ENCODE data around the gene AATF. TPM values are rescaled to one million over a fixed set of nuclear protein-coding genes. Genes with fewer than 3 reads are reported as not detected.

AATF gene
- polyA plus RNA-seq, 1 experiment = 16.7 TPM

- ChIA-PET POLR2A (no interaction called here), CTCF (no interaction called here)
- no peak overlapping the region for H3K4me3 ChIP-seq (ENCODE audit: low read depth, low read length)
- no peaks in the 10 kb centered on the region for H3K36me3 ChIP-seq (ENCODE audit: control insufficient read depth, insufficient read depth, low read length)
- DNase-seq (ENCODE audit: low read depth) = no peak
- TF ChIP-seq CTCF (IDR thresholded peaks at IDR 0.05; ENCODE audit: insufficient read depth, low read depth, low read length) = no peak
- peaks cover 14% of the 10 kb centered on the region for H3K27me3 ChIP-seq (ENCODE audit: control insufficient read depth, insufficient read depth, low read length)
Observed at GRCh38 chr17:36910513-36910912, 38.2 kb upstream of the AATF start.

GRCh38 chr17:36911001-36911400, 37.8 kb upstream of the AATF start:
- no peak for DNase-seq (ENCODE audit: low read depth)
- no peak for TF ChIP-seq CTCF (IDR thresholded peaks at IDR 0.05; ENCODE audit: insufficient read depth, low read depth, low read length)
- CTCF ChIA-PET = no interaction called here
- POLR2A ChIA-PET = no interaction called here
- Histone ChIP-seq H3K27me3 (ENCODE audit: control insufficient read depth, insufficient read depth, low read length) (peaks cover 14% of the 10 kb centered on the region), H3K36me3 (ENCODE audit: control insufficient read depth, insufficient read depth, low read length) (no peaks in the 10 kb centered on the region), H3K4me3 (ENCODE audit: low read depth, low read length) (no peak overlapping the region)

DNA sequence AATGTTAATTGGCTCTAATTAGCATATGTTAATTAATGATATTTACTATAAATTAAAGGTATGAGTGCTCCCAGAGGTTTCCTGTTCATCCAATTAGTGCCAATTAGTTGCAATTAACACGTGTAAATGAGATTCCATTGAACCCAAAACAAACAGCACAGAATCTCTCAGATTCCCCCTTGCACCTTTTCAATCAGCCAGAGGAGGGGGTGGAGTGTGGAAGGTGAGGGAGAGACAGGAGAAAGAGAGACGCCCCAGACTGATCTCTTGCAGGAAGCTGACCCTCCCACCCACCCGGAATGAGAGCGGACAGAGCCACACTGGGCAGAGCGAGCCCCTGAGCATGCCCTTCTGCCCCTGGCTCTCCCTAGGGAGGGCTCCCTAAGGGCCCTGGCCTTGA, 35.6 kb upstream of the AATF start:
- ChIA-PET CTCF (no interaction called here), POLR2A (no interaction called here)
- H3K36me3 ChIP-seq (ENCODE audit: control insufficient read depth, insufficient read depth, low read length) = no peaks in the 10 kb centered on the region
- peaks cover 9% of the 10 kb centered on the region for H3K27me3 ChIP-seq (ENCODE audit: control insufficient read depth, insufficient read depth, low read length)
- DNase-seq (ENCODE audit: low read depth) = no peak
- TF ChIP-seq CTCF (IDR thresholded peaks at IDR 0.05; ENCODE audit: insufficient read depth, low read depth, low read length) = no peak
- H3K4me3 ChIP-seq (ENCODE audit: low read depth, low read length) = no peak overlapping the region

GRCh38 chr17:36918211-36918691, 30.5 kb upstream of the AATF start:
- CTCF ChIA-PET = no interaction called here

DNA sequence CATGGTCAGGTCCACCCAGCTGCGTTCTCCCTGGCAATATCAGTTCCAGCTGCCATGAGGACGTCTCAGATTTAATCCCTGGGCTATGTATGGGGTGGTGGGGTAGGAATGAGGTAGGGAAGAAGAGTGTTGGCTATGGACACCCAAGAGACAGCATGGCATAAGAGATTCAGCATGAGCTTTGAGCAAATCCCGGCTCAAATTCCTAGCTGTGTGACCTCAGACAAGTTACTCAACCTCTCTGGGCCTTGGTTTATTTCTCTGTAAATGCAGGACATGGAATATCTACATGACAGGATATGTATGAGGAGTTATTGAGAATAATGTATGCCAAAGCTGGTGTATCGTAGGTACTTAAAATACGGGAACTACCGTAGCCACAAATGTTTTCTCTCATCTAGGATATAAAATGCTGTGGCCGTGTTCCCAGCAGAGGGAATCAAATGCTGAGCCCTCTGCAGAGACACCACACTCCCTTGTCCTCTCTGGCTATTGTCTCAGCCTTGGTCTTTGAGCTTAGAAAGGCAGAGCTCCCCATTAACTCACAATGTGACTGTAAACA, 29.3 kb upstream of the AATF start:
- Histone ChIP-seq H3K36me3 (ENCODE audit: control insufficient read depth, insufficient read depth, low read length) (no peaks in the 10 kb centered on the region), H3K27me3 (ENCODE audit: control insufficient read depth, insufficient read depth, low read length) (peaks cover 25% of the 10 kb centered on the region), H3K4me3 (ENCODE audit: low read depth, low read length) (no peak overlapping the region)
- ChIA-PET POLR2A (no interaction called here), CTCF (interaction anchor here (0.6 to 1.1 kb wide), 2 partner anchors 127 to 293 kb away, joined by 3 read pairs; no protein-coding TSS in a partner anchor)
- no peak for DNase-seq (ENCODE audit: low read depth)
- no peak for TF ChIP-seq CTCF (IDR thresholded peaks at IDR 0.05; ENCODE audit: insufficient read depth, low read depth, low read length)

More at GRCh38 chr17:36918211-36918691, 30.5 kb upstream of the AATF start:
- Histone ChIP-seq H3K4me3 (ENCODE audit: low read depth, low read length) (no peak overlapping the region), H3K36me3 (ENCODE audit: control insufficient read depth, insufficient read depth, low read length) (no peaks in the 10 kb centered on the region), H3K27me3 (ENCODE audit: control insufficient read depth, insufficient read depth, low read length) (peaks cover 22% of the 10 kb centered on the region)
- no peak for DNase-seq (ENCODE audit: low read depth)
- TF ChIP-seq CTCF (IDR thresholded peaks at IDR 0.05; ENCODE audit: insufficient read depth, low read depth, low read length) = no peak
- POLR2A ChIA-PET = interaction anchor here (0.6 kb wide), 1 partner anchor 11 kb away, joined by 3 read pairs; no protein-coding TSS in a partner anchor

Measured in BJ (cell line).